ENCODE data around the gene AMPD3. TPM values are rescaled to one million over a fixed set of nuclear protein-coding genes. Genes with fewer than 3 reads are reported as not detected.

Gene AMPD3
- total RNA-seq, 1 donor from 2014 or later: 12.9 TPM

DNA sequence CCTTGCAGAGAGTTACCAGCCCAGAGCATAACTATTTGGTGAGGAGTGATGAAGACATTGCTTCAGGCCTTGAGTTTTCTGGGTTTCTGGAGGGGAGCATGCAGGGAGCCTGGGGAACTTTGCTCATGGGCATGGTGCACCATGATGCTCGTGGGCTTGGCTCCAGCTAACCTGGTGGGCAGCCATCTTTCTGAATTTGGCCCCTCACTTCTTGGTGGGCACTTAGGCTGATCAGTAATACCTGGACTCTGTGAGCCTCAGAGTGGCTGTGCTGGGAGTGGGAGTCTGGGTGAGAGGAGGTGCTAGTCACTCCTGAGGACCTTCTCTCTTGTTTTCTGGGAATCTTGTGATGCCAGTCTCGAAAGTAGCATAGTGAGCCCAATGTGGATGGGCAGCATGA, 30.6 kb downstream of the AMPD3 start:
- peaks cover 3% of the 10 kb centered on the region for H3K36me3 Mint-ChIP-seq (ENCODE audit: insufficient read depth)
- TF ChIP-seq, protein P1, sequence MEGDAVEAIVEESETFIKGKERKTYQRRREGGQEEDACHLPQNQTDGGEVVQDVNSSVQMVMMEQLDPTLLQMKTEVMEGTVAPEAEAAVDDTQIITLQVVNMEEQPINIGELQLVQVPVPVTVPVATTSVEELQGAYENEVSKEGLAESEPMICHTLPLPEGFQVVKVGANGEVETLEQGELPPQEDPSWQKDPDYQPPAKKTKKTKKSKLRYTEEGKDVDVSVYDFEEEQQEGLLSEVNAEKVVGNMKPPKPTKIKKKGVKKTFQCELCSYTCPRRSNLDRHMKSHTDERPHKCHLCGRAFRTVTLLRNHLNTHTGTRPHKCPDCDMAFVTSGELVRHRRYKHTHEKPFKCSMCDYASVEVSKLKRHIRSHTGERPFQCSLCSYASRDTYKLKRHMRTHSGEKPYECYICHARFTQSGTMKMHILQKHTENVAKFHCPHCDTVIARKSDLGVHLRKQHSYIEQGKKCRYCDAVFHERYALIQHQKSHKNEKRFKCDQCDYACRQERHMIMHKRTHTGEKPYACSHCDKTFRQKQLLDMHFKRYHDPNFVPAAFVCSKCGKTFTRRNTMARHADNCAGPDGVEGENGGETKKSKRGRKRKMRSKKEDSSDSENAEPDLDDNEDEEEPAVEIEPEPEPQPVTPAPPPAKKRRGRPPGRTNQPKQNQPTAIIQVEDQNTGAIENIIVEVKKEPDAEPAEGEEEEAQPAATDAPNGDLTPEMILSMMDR (IDR thresholded peaks at IDR 0.05; ENCODE audit: unreplicated experiment): no peak
- H3K9me3 Mint-ChIP-seq (ENCODE audit: low read depth): no peaks in the 10 kb centered on the region
- no peaks in the 10 kb centered on the region for H3K27me3 Mint-ChIP-seq
- DNase-seq (ENCODE audit: low spot score, unreplicated experiment): no peak
- no peak overlapping the region for H3K27ac Mint-ChIP-seq
- H3K4me1 Mint-ChIP-seq (ENCODE audit: low read depth): no peaks in the 10 kb centered on the region
- no peak overlapping the region for H3K4me3 Mint-ChIP-seq (ENCODE audit: low read depth)

- no peak for DNase-seq (ENCODE audit: low spot score, unreplicated experiment)
- TF ChIP-seq, protein P1 (IDR thresholded peaks at IDR 0.05; ENCODE audit: unreplicated experiment): no peak
- Mint-ChIP-seq H3K4me1 (ENCODE audit: low read depth) (no peaks in the 10 kb centered on the region), H3K27me3 (no peaks in the 10 kb centered on the region), H3K4me3 (ENCODE audit: low read depth) (no peak overlapping the region), H3K36me3 (ENCODE audit: insufficient read depth) (peaks cover 3% of the 10 kb centered on the region), H3K27ac (no peak overlapping the region), H3K9me3 (ENCODE audit: low read depth) (no peaks in the 10 kb centered on the region)
These were observed 31.2 kb downstream of the AMPD3 start for GRCh38 chr11:10486161-10486840.

DNA sequence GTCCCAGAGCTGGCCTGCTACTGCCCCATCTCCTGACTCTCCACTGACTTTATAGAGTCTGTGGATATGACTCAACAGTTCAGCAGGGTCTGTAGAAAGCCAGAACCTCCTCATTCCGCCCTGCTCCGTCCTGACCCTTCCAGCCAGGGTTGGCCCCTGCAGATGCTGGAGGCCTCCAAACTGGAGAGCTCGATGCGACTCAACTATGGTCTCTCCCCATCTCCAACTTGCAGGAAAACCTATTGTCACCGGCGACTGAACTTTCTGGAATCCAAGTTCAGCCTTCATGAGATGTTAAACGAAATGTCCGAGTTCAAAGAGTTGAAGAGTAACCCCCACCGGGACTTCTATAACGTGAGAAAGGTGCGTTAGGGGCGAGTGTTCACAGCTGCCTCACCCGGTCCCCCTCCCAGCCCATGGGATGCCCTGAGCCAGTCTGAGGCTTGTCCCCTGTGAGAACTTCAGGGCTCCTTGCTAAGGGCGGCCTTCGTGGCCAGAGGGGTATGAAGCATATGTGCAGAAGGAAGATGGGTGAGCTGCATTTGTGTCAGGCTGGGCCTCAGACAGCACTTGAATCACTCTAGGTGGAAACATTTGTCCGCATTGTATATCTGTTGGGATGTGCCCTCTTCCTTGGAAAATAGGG, 32.1 kb downstream of the AMPD3 start:
- Mint-ChIP-seq H3K4me3 (ENCODE audit: low read depth) (no peak overlapping the region), H3K36me3 (ENCODE audit: insufficient read depth) (peaks cover 3% of the 10 kb centered on the region), H3K27ac (no peak overlapping the region), H3K4me1 (ENCODE audit: low read depth) (no peaks in the 10 kb centered on the region), H3K9me3 (ENCODE audit: low read depth) (no peaks in the 10 kb centered on the region), H3K27me3 (no peaks in the 10 kb centered on the region)
- DNase-seq (ENCODE audit: low spot score, unreplicated experiment): no peak
- TF ChIP-seq, protein P1 (IDR thresholded peaks at IDR 0.05; ENCODE audit: unreplicated experiment): no peak

DNA sequence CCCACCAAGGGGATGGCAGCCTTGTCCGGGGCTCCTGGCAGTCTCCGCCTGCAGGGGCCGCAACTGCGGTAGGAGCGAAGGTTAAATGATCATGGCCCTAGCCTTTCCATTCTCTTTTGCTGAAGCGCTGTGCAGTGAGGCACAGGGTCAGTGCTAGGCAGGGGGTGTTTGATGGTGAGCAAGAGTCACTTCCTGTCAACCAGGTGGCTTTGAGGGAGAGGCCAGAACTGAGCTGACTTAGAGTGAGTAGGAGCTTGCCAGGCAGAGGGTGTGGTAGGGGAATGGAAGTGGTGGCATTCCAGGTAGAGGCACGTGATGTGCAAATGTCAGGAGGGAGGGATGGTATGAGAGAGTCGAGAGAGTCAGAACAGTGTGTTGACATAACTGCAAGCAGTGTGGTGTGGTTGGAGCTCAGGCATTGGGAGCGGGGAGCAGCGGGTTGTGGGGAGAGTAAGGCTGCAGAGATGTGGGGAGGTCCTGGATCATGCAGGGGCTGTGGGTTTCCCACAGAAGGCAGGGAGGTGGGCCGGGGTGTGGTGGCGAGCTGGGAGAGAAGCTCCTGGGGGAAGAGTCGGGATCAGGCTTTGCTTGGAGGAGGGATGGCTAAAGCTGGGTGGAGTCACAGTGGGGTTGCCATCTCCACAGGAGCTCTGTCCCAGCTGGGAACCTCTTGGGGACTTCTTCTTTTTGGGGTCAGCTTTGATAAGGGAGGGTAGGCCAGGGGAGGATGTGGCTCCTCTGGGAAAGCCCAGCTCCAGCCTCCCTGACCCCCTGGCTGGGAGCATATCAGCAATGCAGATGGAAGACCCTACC, 33.3 kb downstream of the AMPD3 start:
- H3K27ac Mint-ChIP-seq: no peak overlapping the region
- no peaks in the 10 kb centered on the region for H3K9me3 Mint-ChIP-seq (ENCODE audit: low read depth)
- no peaks in the 10 kb centered on the region for H3K27me3 Mint-ChIP-seq
- no peaks in the 10 kb centered on the region for H3K4me1 Mint-ChIP-seq (ENCODE audit: low read depth)
- H3K4me3 Mint-ChIP-seq (ENCODE audit: low read depth): no peak overlapping the region
- H3K36me3 Mint-ChIP-seq (ENCODE audit: insufficient read depth): peaks cover 2% of the 10 kb centered on the region
- TF ChIP-seq, protein P1 (IDR thresholded peaks at IDR 0.05; ENCODE audit: unreplicated experiment): no peak
- DNase-seq (ENCODE audit: low spot score, unreplicated experiment): no peak

GRCh38 chr11:10488934-10489691, 34.0 kb downstream of the AMPD3 start:
- no peak for DNase-seq (ENCODE audit: low spot score, unreplicated experiment)
- H3K9me3 Mint-ChIP-seq (ENCODE audit: low read depth): no peaks in the 10 kb centered on the region
- peaks cover 7% of the 10 kb centered on the region for H3K36me3 Mint-ChIP-seq (ENCODE audit: insufficient read depth)
- H3K4me1 Mint-ChIP-seq (ENCODE audit: low read depth): no peaks in the 10 kb centered on the region
- TF ChIP-seq, protein P1 (IDR thresholded peaks at IDR 0.05; ENCODE audit: unreplicated experiment): no peak
- H3K27me3 Mint-ChIP-seq: no peaks in the 10 kb centered on the region
- no peak overlapping the region for H3K4me3 Mint-ChIP-seq (ENCODE audit: low read depth)
- H3K27ac Mint-ChIP-seq: no peak overlapping the region

Data from progenitor cell of endocrine pancreas (in vitro differentiated cells).